Liver (tissue), 9 donors: Measurements from ENCODE around the gene LRRC9. TPM values are rescaled to one million over a fixed set of nuclear protein-coding genes. Genes with fewer than 3 reads are reported as not detected.

Experiments used
- DNase-seq: peaks from one replicate; pipeline ENCODE4 v3.0.0-alpha.2; 2017; ENCODE audit warnings: low spot score
- H3K27ac ChIP-seq, 2 donors: one replicate each; pipeline ENCODE4 v1.7.0; 2013; ENCODE audit warnings: inconsistent platforms in 2 of 2, low read length in 2 of 2, control low read depth in 1 of 2, low read depth in 1 of 2, mild to moderate bottlenecking in 1 of 2
- H3K27me3 ChIP-seq, 4 donors: one replicate each; pipeline versions ENCODE4 v1.6.1 to v1.7.0; 2013; ENCODE audit warnings: low read length in 3 of 4, inconsistent platforms in 1 of 4, mild to moderate bottlenecking in 1 of 4, moderate library complexity in 1 of 4; ENCODE audit not compliant: control insufficient read depth in 4 of 4, insufficient read depth in 4 of 4
- H3K36me3 ChIP-seq, 4 donors: one replicate each; pipeline versions ENCODE4 v1.6.1 to v1.7.0; 2013; ENCODE audit warnings: low read length in 3 of 4, mild to moderate bottlenecking in 3 of 4, low read depth in 1 of 4, moderate library complexity in 1 of 4; ENCODE audit not compliant: control insufficient read depth in 4 of 4, insufficient read depth in 3 of 4
- H3K4me1 ChIP-seq, 4 donors: one replicate each; pipeline versions ENCODE4 v1.6.1 to v1.7.0; 2013; ENCODE audit warnings: low read length in 3 of 4, mild to moderate bottlenecking in 3 of 4, moderate library complexity in 1 of 4; ENCODE audit not compliant: control insufficient read depth in 4 of 4, insufficient read depth in 4 of 4
- H3K4me3 ChIP-seq, 3 donors: one replicate each; pipeline versions ENCODE4 v1.6.1 to v1.7.0; 2013; ENCODE audit warnings: low read length in 3 of 3, control low read depth in 1 of 3, low read depth in 1 of 3, mild to moderate bottlenecking in 1 of 3
- H3K9ac ChIP-seq, 2 donors: one replicate each; pipeline ENCODE4 v1.7.0; 2013; ENCODE audit warnings: low read length in 2 of 2, mild to moderate bottlenecking in 2 of 2, moderate library complexity in 2 of 2, control low read depth in 1 of 2, low read depth in 1 of 2
- H3K9me3 ChIP-seq, 4 donors: one replicate each; pipeline versions ENCODE4 v1.6.1 to v1.7.0; 2013; ENCODE audit warnings: low read length in 3 of 4; ENCODE audit not compliant: control insufficient read depth in 4 of 4
- ATF3 ChIP-seq: IDR thresholded peaks from 2 replicates; pipeline ENCODE4 v1.6.1; 2016; ENCODE audit warnings: antibody characterized with exemption
- CTCF ChIP-seq: fragments of 150-350 bp; IDR thresholded peaks from 2 replicates; pipeline ENCODE4 v1.5.1; 2017; ENCODE audit warnings: improper control_type of control experiment, low read depth, low read length; ENCODE audit not compliant: missing input control
- EGR1 ChIP-seq, 2 donors: IDR thresholded peaks; 2 replicates each; pipeline ENCODE4 v1.6.1; 2016 to 2018; ENCODE audit warnings: antibody characterized with exemption in 2 of 2, low read depth in 2 of 2
- FOXA1 ChIP-seq: IDR thresholded peaks from 2 replicates; pipeline ENCODE4 v1.6.1; 2016; ENCODE audit warnings: antibody characterized with exemption
- FOXA2 ChIP-seq: IDR thresholded peaks from 2 replicates; pipeline ENCODE4 v1.6.1; 2016; ENCODE audit warnings: antibody characterized with exemption
- GABPA ChIP-seq, 2 donors: IDR thresholded peaks in 1 of 2; conservative IDR thresholded peaks in 1 of 2; 2 replicates each; pipeline ENCODE4 v1.6.1; 2016; ENCODE audit warnings: antibody characterized with exemption in 2 of 2, mild to moderate bottlenecking in 1 of 2, moderate library complexity in 1 of 2
- HNF4A ChIP-seq, 2 donors: conservative IDR thresholded peaks; 2 replicates each; pipeline ENCODE4 v1.6.1; 2016; ENCODE audit warnings: antibody characterized with exemption in 2 of 2, mild to moderate bottlenecking in 2 of 2
- HNF4G ChIP-seq: IDR thresholded peaks from 2 replicates; pipeline ENCODE4 v1.6.1; 2016; ENCODE audit warnings: antibody characterized with exemption
- JUND ChIP-seq, 2 donors: IDR thresholded peaks; 2 replicates each; pipeline ENCODE4 v1.6.1; 2016; ENCODE audit warnings: antibody characterized with exemption in 2 of 2
- MAX ChIP-seq: IDR thresholded peaks from 2 replicates; pipeline ENCODE4 v1.6.1; 2016; ENCODE audit warnings: antibody characterized with exemption
- NR2F2 ChIP-seq: IDR thresholded peaks from 2 replicates; pipeline ENCODE4 v1.6.1; 2016; ENCODE audit warnings: antibody characterized with exemption
- RAD21 ChIP-seq, 2 donors: IDR thresholded peaks; 2 replicates each; pipeline ENCODE4 v1.6.1; 2016; ENCODE audit warnings: antibody characterized with exemption in 2 of 2, mild to moderate bottlenecking in 2 of 2
- REST ChIP-seq: IDR thresholded peaks from 2 replicates; pipeline ENCODE4 v1.6.1; 2016; ENCODE audit warnings: antibody characterized with exemption, mild to moderate bottlenecking
- RXRA ChIP-seq, 2 donors: IDR thresholded peaks; 2 replicates each; pipeline ENCODE4 v1.6.1; 2017 to 2018; ENCODE audit warnings: antibody characterized with exemption in 2 of 2, mild to moderate bottlenecking in 1 of 2
- SP1 ChIP-seq: IDR thresholded peaks from 2 replicates; pipeline ENCODE4 v1.6.1; 2018; ENCODE audit warnings: antibody characterized with exemption, mild to moderate bottlenecking
- TAF1 ChIP-seq: conservative IDR thresholded peaks from 2 replicates; pipeline ENCODE4 v1.6.1; 2016; ENCODE audit warnings: antibody characterized with exemption, mild to moderate bottlenecking
- YY1 ChIP-seq: IDR thresholded peaks from 2 replicates; pipeline ENCODE4 v1.6.1; 2016; ENCODE audit warnings: antibody characterized with exemption, mild to moderate bottlenecking
- ZBTB33 ChIP-seq: IDR thresholded peaks from 2 replicates; pipeline ENCODE4 v1.6.1; 2016; ENCODE audit warnings: antibody characterized with exemption
- WGBS: extraction: QIAGEN DNeasy Blood & Tissue Kit; methylation state at CpG from one replicate; pipeline ENCODE4 v1.1.7; 2013; 5-methylcytosine and 5-hydroxymethylcytosine counted together
- polyA plus RNA-seq, 2 donors: library from polyadenylated mRNA; stranded (reverse) in 1 of 2; unstranded in 1 of 2; fragments of 200-250 nt in 1 of 2; fragments of >200 nt in 1 of 2; fragmentation: Nextera tagmentation in 1 of 2; extraction: Ambion mirVana in 1 of 2; gene quantifications; one replicate each; pipeline versions ENCODE4 v1.2.1 to v1.2.3, GENCODE V29; 2013 to 2015
- total RNA-seq, 2 donors: library from RNA; depleted of rRNA; stranded (reverse); fragments of >200 nt; gene quantifications; one replicate each; pipeline ENCODE4 v1.2.3, GENCODE V29; 2014
- donor health status: healthy.
- donor health status: healthy.
- donor health status: healthy.
- donor health status: healthy.
- donor health status: healthy.

LRRC9 gene
- total and polyA plus RNA-seq, 4 donors, result 0.14 to 0.32 TPM; not detected in 2

- no peak for TF ChIP-seq GABPA (IDR thresholded peaks at IDR 0.05 in 1 of 2, conservative IDR thresholded peaks at IDR 0.05 in 1 of 2)
- TF ChIP-seq ZBTB33, result no peak
- TF ChIP-seq MAX, result no peak
- TF ChIP-seq HNF4G, result no peak
- no peak for TF ChIP-seq HNF4A (conservative IDR thresholded peaks at IDR 0.05)
These were observed 6.6 kb downstream of the LRRC9 start (continued) for GRCh38 chr14:59926534-59926933.

GRCh38 chr14:59931237-59931636, 11.3 kb downstream of the LRRC9 start:
- Histone ChIP-seq H3K9me3 (no peaks in the 10 kb centered on the region), H3K4me3 (no peak overlapping the region), H3K9ac (no peak overlapping the region), H3K4me1 (no peaks in the 10 kb centered on the region), H3K36me3 (no peaks in the 10 kb centered on the region), H3K27ac (no peak overlapping the region), H3K27me3 (no peaks in the 10 kb centered on the region)
- no peak for DNase-seq
- 63% methylated on average over 1 of the region's 1 CpG for WGBS
- TF ChIP-seq RAD21 (IDR thresholded peaks at IDR 0.05) (no peak), JUND (IDR thresholded peaks at IDR 0.05) (no peak), HNF4G (no peak), RXRA (IDR thresholded peaks at IDR 0.05) (no peak), SP1 (no peak), ATF3 (no peak), FOXA2 (no peak)

- Histone ChIP-seq H3K9ac (no peak overlapping the region), H3K27me3 (no peaks in the 10 kb centered on the region), H3K4me1 (no peaks in the 10 kb centered on the region), H3K36me3 (no peaks in the 10 kb centered on the region), H3K9me3 (no peaks in the 10 kb centered on the region), H3K4me3 (no peak overlapping the region), H3K27ac (no peak overlapping the region)
- WGBS, result 66% methylated on average over 1 of the region's 1 CpG
- no peak for DNase-seq
- no peak for TF ChIP-seq MAX
- TF ChIP-seq REST, result no peak
- TF ChIP-seq ZBTB33, result no peak
- TF ChIP-seq RXRA (IDR thresholded peaks at IDR 0.05), result no peak
- TF ChIP-seq JUND (IDR thresholded peaks at IDR 0.05), result no peak
- TF ChIP-seq NR2F2, result no peak
- TF ChIP-seq EGR1 (IDR thresholded peaks at IDR 0.05; ENCODE audit: low read depth in 2 of 2), result no peak
- no peak for TF ChIP-seq HNF4A (conservative IDR thresholded peaks at IDR 0.05)
- no peak for TF ChIP-seq TAF1
- no peak for TF ChIP-seq FOXA2
- no peak for TF ChIP-seq RAD21 (IDR thresholded peaks at IDR 0.05)
- TF ChIP-seq ATF3, result no peak
- no peak for TF ChIP-seq CTCF
- no peak for TF ChIP-seq HNF4G
- TF ChIP-seq FOXA1, result no peak
- TF ChIP-seq SP1, result no peak
- TF ChIP-seq GABPA (IDR thresholded peaks at IDR 0.05 in 1 of 2, conservative IDR thresholded peaks at IDR 0.05 in 1 of 2), result no peak
- TF ChIP-seq YY1, result no peak
These were observed 16.2 kb downstream of the LRRC9 start for GRCh38 chr14:59936145-59936544.
